NT2/D1 (cell line): ENCODE measurements around the gene ACOT2.

ENCODE experiments used
- YY1 ChIP-seq: IDR thresholded peaks from 2 replicates; pipeline ENCODE4 v1.6.1; 2011; ENCODE audit not compliant: insufficient read length, insufficient read depth
- ZNF274 ChIP-seq: IDR thresholded peaks from 2 replicates; pipeline ENCODE4 v1.6.1; 2011; ENCODE audit warnings: mild to moderate bottlenecking, low read depth, low read length

- TF ChIP-seq ZNF274, result no peak
- TF ChIP-seq YY1, result no peak
These were observed 50.5 kb downstream of the ACOT2 start for GRCh38 chr14:73619524-73619923.
